GM21723 (cell line): Measurements from ENCODE around the gene KCNE4.
"Not testable (repeated sequence)": the region's sequence is repeated elsewhere in the genome, so short reads cannot be mapped to it uniquely, and the experiment has no call there.

Experiments used
- ATAC-seq: cut with Tn5 transposase; IDR thresholded peaks from one replicate; pipeline ENCODE4 v1.9.1; 2021; ENCODE audit warnings: mild to moderate bottlenecking, moderate library complexity; ENCODE audit not compliant: unreplicated experiment

The KCNE4 gene

GRCh38 chr2:223056701-223057418 lies 4.9 kb downstream of the KCNE4 start:
- ATAC-seq: no peak

- ATAC-seq: no peak
Observed at GRCh38 chr2:223057569-223057968, 5.6 kb downstream of the KCNE4 start.

DNA sequence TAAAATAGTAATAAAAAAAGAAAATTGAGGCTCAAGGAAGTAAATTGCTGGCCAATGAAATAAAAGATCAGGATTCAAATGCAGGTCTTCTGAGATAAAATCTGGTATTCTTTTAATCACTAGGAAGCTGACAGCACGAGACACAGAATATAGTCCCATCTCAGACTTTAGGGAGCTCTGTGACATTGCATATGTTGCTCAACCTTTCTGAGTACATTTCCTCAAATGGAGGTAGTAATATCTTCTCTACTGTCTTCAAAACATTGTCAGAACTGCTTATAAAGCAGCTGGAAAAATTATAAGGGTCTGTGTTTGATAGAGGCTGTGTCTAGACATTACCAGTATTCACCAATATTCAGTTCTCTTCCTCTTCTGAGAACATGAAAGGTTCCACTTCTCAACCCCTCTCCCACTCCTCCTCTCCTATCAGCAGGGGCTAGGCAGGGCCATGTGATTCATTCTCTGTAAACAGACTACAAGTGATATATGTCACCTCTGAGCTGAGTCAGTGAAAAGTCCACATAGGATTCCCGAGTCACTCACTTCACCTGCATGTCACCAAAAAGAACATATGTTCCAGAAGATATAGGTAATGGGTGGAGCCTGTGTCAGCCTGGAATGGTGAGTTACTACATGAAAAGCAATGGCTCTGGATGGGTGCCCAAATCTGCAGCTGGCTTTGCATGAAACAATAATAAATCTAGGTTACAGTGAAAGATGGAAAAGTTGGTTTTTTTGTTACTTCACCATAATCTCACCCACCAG lies 7.1 kb downstream of the KCNE4 start:
- no peak for ATAC-seq

DNA sequence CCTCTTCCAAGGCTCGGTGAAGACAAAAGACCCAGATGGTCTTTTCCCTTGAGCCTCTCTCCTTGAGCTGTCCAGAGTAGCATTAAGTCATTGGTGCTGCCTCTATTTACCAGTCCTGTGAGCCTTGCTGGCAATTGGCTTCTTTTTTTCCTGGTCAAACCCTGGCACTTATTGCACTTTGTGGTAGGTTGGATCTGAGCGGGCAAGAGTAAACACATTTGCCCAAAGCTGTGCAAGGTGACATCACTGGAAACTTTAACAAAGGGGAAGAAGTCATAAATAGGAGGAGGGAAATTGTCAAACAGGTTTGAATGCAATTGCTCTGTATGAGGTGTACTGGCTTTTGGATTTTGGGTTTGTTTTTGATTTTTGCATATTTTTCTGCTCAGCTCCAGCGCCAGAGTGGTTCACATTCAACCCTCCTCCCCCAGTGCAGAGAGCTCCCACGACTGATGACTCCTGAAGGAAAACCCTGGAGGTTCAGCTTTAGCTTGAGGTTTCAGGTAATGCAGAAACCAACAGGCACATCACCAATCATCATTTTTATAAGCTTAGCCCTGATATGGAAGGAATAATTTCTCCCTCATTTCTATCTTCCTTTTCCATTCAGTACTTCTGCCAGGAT lies 8.3 kb downstream of the KCNE4 start:
- no peak for ATAC-seq

GRCh38 chr2:223062396-223062795 lies 10.4 kb downstream of the KCNE4 start:
- no peak for ATAC-seq

- no peak for ATAC-seq
Observed at GRCh38 chr2:223065107-223065506, 13.1 kb downstream of the KCNE4 start.

- ATAC-seq: no peak
Observed at GRCh38 chr2:223066721-223067120, 14.7 kb downstream of the KCNE4 start.

DNA sequence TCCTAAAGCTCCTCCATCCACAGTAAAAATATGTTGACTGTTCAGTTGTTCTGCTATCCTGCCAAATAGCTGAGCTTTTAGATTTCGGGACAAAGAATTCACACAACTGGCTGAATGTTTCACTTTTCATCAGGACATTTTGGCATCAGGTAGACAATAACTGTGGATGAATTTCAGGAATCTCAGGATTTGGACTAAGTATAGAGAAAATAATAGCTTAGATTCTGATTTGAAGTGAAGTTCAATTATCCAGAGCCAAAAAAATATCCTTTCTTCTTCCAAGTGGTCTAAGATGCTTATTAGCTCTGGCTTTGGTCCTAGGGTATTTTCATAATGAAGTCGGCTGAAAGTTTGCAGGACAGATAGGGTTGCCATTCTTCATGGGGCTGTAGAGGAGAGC lies 16.1 kb downstream of the KCNE4 start:
- no peak for ATAC-seq

DNA sequence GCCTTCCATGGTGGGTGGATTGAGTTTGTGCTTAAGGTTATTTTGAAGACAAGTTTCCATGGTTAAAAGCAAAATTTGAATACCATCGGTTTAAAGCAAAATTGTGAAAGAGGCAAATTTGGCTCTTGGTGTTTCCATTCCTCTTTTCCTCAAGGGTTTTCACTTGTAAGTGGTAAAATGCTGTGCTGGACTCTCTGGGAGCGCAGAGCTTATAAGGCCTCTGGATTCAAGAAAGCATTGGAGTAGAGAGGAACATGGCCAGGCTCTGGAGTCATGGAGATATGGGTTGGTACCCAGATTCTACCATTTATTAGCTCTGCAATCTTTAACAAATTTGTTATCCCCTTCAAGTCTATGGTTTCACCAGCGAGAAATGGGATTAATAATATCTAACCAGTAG lies 17.5 kb downstream of the KCNE4 start:
- ATAC-seq: no peak

GRCh38 chr2:223069988-223070387 lies 18.0 kb downstream of the KCNE4 start:
- ATAC-seq: no peak

- no peak for ATAC-seq
Observed at GRCh38 chr2:223071139-223071538, 19.1 kb downstream of the KCNE4 start.

DNA sequence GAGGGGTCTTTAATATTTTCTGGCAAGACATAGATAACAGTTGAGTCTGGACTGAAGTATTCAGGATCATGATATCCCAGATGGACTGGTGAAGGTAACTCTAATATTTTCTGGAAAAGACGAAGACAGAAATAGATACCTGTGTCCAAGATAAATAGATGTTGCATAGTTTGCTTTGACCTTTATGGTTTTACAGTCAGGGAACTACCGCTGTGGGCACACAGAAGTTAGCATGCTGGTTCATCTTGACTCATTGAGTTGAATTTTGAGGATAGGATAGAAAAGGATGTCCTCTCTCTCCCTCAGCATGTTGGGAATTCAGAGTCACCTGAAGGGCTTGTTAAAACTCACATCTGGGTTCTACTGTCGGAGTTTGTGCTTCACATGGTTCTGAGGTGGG lies 20.8 kb downstream of the KCNE4 start:
- no peak for ATAC-seq

GRCh38 chr2:223075301-223076270 lies 23.6 kb downstream of the KCNE4 start:
- no peak for ATAC-seq

- no peak for ATAC-seq
Observed at GRCh38 chr2:223076573-223076972, 24.6 kb downstream of the KCNE4 start.

DNA sequence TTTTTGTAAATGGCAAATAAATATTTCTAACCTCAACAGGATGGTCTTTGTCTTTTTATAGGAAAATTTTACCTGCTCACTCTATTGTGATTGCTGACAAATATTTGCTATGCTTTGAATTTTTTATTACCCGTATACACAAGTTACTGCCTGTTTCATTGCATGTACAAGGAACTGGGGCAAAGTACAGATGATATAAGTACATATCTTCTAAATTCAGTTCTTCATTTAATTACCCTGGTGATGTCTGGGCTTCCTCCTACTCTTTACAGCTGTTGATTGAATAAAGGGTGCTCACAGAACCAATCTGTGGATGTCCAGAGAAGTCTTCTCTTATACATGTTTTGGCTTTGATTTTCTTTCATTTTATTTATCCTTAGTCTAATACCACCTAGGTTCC lies 26.5 kb downstream of the KCNE4 start:
- no peak for ATAC-seq

DNA sequence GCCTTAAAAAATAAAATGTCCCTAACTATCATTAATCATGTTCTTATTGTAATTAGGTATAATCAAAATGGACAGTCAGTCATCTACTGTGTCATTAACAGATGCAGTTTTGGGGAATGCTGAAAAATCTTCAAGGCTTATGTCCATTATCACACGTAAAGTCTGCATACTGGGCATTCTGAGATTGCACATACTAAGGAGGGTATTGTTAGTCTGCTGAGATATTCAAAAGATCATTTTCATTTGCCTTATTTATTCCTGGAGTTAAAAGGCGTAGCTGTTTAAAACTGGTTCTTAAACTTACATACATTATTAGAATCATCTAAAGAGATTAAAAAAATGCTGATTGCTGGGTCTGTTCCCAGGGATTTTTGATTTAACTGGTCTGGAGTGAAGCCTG lies 27.4 kb downstream of the KCNE4 start:
- ATAC-seq: no peak

GRCh38 chr2:223079925-223080324 lies 27.9 kb downstream of the KCNE4 start:
- no peak for ATAC-seq

DNA sequence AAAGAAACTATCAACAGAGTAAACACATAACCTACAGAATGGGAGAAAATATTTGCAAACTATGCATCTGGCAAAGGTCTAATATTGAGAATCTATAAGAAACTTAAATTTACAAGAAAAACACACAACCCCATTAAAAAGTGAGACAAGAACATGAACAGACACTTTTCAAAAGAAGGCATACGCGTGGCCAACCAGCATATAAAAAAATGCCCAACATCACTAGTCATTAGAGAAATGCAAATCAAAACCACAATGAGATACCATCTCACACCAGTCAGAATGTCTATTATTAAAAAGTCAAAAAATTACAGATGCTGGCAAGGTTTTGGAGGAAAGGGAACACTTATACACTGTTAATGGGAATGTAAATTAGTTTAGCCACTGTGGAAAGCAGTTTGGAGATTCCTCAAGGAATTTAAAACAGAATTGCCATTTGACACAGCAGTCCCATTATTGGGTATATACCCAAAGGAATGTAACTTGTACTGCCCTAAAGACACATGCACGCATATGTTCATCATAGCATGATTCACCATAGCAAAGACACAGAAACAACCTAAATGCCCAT lies 28.9 kb downstream of the KCNE4 start:
- ATAC-seq: not testable (repeated sequence)

DNA sequence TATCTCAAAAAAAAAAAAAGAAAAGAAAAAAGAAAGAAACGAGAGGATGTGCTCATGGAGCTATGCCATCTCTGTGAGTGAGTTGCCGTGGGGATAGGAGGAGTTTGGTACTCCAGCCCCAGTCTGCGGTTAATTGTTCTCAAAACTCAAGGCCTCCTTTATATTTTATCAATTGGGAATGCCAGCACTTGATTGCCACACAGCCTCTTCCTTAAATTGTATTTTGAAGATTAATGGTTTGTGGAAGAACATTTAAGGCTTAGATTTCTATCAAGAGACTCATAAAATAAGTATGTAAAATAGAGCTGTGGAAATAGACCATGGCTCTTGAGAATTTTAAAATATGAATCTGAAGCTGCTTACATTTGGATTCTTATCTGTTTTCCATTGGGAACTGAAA lies 29.8 kb downstream of the KCNE4 start:
- ATAC-seq: no peak

DNA sequence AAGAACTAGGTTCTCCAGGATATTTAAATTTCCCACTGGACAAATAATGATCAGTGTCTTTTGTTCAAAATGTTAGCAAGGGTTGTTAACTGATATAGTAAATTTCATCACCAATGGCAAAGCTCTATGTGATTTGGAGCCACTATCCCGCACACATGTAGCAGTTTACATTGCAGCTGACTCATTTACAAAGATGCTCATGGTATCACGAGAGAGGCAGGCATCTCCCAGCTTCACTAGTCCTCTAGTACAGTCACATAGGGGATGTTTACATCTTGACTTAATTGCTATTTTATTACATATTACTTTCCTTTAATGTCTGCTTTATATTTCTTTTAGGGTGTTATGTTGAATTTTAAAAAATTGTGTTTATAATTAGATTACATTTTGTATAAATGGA lies 30.7 kb downstream of the KCNE4 start:
- ATAC-seq: no peak
